Measurements from ENCODE around the gene ARPC1B. TPM values are rescaled to one million over a fixed set of nuclear protein-coding genes. Genes with fewer than 3 reads are reported as not detected.
A peak's percentile ranks its signal among the peaks of the same experiment; 100 is the strongest.

ARPC1B gene
- total RNA-seq, 4 donors from 2014 or later: 24.7 to 38.7 (median 30.8) TPM

DNA sequence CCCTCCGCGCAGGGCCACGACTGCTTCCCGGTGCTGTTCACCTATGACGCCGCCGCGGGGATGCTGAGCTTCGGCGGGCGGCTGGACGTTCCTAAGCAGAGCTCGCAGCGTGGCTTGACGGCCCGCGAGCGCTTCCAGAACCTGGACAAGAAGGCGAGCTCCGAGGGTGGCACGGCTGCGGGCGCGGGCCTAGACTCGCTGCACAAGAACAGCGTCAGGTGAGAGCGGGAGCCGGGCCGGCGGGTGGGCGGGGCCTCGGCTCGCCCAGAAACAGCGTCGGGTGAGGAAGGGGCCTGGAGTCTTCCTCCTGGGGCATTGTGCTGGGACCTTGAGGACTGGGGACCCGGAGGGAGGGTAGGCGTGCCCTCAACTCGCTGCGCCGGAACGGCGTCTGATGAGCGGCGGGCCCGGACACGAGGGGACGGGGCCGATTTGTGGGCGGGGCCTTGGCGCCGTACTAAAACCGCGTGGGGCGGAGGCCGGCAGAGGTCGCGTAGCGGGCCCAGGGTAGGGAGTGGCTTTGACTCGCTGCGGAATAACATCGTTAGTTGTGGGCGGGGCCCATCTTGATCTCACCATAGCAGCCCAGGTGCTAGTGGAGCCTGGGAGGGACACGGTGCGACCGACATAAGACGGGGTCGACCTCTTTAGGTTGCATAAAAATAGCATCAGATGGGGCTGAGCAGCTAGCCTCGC, 18.3 kb downstream of the ARPC1B start:
- peak; percentile 88 for ATAC-seq
- intact Hi-C loops (cut with DNase I; ENCODE audit: low total_unique reads) (loop anchor here (1.0 kb wide), 1 partner anchor 15 kb away; the partner anchor contains the start of genes BUD31 and PDAP1), in situ Hi-C loops (cut with MboI; ENCODE audit: low sequenced_read_pairs in 4 of 4) (no loop called here)
- TF ChIP-seq, protein P1, sequence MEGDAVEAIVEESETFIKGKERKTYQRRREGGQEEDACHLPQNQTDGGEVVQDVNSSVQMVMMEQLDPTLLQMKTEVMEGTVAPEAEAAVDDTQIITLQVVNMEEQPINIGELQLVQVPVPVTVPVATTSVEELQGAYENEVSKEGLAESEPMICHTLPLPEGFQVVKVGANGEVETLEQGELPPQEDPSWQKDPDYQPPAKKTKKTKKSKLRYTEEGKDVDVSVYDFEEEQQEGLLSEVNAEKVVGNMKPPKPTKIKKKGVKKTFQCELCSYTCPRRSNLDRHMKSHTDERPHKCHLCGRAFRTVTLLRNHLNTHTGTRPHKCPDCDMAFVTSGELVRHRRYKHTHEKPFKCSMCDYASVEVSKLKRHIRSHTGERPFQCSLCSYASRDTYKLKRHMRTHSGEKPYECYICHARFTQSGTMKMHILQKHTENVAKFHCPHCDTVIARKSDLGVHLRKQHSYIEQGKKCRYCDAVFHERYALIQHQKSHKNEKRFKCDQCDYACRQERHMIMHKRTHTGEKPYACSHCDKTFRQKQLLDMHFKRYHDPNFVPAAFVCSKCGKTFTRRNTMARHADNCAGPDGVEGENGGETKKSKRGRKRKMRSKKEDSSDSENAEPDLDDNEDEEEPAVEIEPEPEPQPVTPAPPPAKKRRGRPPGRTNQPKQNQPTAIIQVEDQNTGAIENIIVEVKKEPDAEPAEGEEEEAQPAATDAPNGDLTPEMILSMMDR (IDR thresholded peaks at IDR 0.05 in 4 of 5, conservative IDR thresholded peaks at IDR 0.05 in 1 of 5): peak in 1 of 5 experiments; percentile 15
- peak; percentile 28 to 47 for TF ChIP-seq POLR2A (IDR thresholded peaks at IDR 0.05)
- H3K36me3 ChIP-seq: peaks cover 0 to 33% of the 10 kb centered on the region in 2 donors
- DNase-seq: peak; percentile 54 to 78
- peak overlapping the region; percentile 62 to 89 (median 70) for H3K4me3 ChIP-seq
- no peaks in the 10 kb centered on the region for H3K27me3 ChIP-seq
- H3K4me1 ChIP-seq: peaks cover 6 to 18% of the 10 kb centered on the region in 2 donors
- H3K9me3 ChIP-seq: no peaks in the 10 kb centered on the region
- peak overlapping the region; percentile 44 to 67 (median 62) for H3K27ac ChIP-seq

DNA sequence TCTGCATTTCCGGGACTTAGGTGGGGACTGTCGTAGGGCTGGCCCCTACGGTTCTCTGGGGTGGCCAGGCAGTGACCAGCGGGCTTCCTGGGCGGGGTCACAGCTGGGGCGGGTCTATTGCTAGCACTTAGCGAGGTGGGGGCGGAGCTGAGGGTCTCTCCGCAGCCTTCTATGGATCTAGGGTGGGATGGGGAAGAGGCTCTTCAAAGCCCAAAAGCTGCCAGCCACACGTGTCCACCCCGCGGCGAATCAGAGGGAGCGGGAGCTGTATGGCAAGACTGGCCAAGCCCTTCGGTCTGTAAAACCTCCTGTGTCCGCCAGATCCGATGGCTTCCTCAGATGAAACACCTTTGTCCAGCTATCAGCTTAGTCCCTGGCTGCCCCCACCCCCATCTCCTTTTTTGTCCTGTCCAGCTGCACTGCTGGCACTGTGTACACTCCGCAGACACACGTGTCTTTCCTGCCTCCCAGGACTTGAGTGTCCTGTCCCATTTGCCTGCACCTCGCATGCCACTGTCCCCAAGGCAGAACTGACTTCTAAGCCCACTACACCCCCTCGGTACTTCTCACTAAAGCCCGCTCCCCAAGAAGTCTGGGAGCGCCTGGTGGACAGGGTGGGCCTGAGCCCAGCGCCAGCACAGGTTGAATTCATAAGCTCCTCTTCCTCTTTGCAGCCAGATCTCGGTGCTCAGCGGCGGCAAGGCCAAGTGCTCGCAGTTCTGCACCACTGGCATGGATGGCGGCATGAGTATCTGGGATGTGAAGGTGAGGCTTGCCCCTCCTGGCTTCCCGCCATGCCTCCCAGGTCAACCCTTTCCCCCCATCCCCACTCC, 19.0 kb downstream of the ARPC1B start:
- Histone ChIP-seq H3K36me3 (peaks cover 0 to 36% of the 10 kb centered on the region in 2 donors), H3K27me3 (no peaks in the 10 kb centered on the region), H3K9me3 (no peaks in the 10 kb centered on the region), H3K4me1 (peaks cover 6 to 18% of the 10 kb centered on the region in 2 donors), H3K4me3 (peak overlapping the region; percentile 62 to 89 (median 70)), H3K27ac (peak overlapping the region; percentile 44 to 67 (median 62))
- in situ Hi-C loops (cut with MboI; ENCODE audit: low sequenced_read_pairs in 4 of 4): no loop called here
- intact Hi-C loops (cut with DNase I; ENCODE audit: low total_unique reads): loop anchor here (1.0 kb wide), 1 partner anchor 15 kb away; the partner anchor contains the start of genes BUD31 and PDAP1
- TF ChIP-seq, protein P1 (IDR thresholded peaks at IDR 0.05 in 4 of 5, conservative IDR thresholded peaks at IDR 0.05 in 1 of 5): no peak
- TF ChIP-seq POLR2A (IDR thresholded peaks at IDR 0.05): no peak
- DNase-seq (no peak), ATAC-seq (peak; percentile 17 to 26)

DNA sequence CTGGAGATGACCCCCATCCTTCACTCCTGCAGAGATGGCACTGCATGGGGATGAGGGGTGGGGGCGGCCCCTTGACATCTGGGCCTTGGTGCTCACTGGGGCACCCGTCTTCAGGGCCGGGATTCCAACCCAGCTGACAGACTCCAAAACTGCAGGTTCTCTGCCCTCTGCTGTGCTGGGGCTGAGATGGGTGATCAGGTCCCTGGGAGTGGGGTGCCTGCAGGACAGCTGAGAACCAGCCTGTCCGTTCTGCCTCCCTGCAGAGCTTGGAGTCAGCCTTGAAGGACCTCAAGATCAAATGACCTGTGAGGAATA, 19.6 kb downstream of the ARPC1B start:
- intact Hi-C loops (cut with DNase I; ENCODE audit: low total_unique reads) (no loop called here), in situ Hi-C loops (cut with MboI; ENCODE audit: low sequenced_read_pairs in 4 of 4) (no loop called here)
- no peaks in the 10 kb centered on the region for H3K9me3 ChIP-seq
- peaks cover 6 to 18% of the 10 kb centered on the region in 2 donors for H3K4me1 ChIP-seq
- DNase-seq: no peak
- TF ChIP-seq, protein P1 (IDR thresholded peaks at IDR 0.05 in 4 of 5, conservative IDR thresholded peaks at IDR 0.05 in 1 of 5): no peak
- TF ChIP-seq POLR2A (IDR thresholded peaks at IDR 0.05): no peak
- H3K4me3 ChIP-seq: no peak overlapping the region
- no peak overlapping the region for H3K27ac ChIP-seq
- no peaks in the 10 kb centered on the region for H3K27me3 ChIP-seq
- peaks cover 0 to 36% of the 10 kb centered on the region in 2 donors for H3K36me3 ChIP-seq
- no peak for ATAC-seq

DNA sequence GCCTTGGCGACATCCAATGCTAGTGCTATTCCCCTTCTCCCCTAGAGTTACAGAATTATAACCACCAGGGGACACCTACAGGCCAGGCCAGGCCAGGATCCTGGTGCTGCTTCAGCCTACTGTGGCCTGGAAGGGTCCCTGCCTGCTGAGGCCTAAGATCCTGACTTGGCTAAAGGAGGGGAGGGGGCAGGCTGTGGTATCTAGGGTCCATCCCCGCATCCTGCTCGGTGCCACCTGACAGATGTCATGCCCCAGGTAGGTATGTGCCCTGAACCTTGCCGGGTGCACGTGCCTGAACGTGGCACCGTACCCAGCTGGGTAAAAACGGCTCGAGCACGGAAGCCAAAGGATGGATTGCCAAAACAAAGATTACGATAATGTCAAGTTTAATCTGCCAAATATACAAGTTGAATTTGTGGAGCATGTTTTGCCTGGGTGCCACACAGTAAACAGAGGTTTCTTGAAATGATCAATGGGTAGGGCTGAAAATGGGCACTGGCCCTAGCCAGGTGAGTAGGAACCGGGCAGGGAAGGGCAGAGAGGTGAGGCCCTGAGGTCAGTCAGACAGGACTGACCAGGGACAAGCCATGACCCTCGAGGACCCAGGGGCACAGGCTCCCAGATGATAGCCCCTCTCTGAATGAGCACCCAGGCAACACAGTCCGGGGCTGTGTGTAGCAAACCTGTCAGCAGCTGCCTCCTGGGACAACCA, 21.2 kb downstream of the ARPC1B start:
- TF ChIP-seq, protein P1 (IDR thresholded peaks at IDR 0.05 in 4 of 5, conservative IDR thresholded peaks at IDR 0.05 in 1 of 5): no peak
- no peak for TF ChIP-seq POLR2A (IDR thresholded peaks at IDR 0.05)
- Histone ChIP-seq H3K4me1 (peaks cover 6 to 24% of the 10 kb centered on the region in 2 donors), H3K36me3 (peaks cover 0 to 52% of the 10 kb centered on the region in 2 donors), H3K9me3 (no peaks in the 10 kb centered on the region), H3K27ac (no peak overlapping the region), H3K4me3 (no peak overlapping the region), H3K27me3 (no peaks in the 10 kb centered on the region)
- DNase-seq: no peak
- in situ Hi-C loops (cut with MboI; ENCODE audit: low sequenced_read_pairs in 4 of 4): no loop called here
- no peak for ATAC-seq
- intact Hi-C loops (cut with DNase I; ENCODE audit: low total_unique reads): no loop called here
